Liver (tissue), 9 donors: ENCODE results near the gene ABCC3. TPM values are rescaled to one million over a fixed set of nuclear protein-coding genes. Genes with fewer than 3 reads are reported as not detected.

ENCODE experiments used
- DNase-seq: peaks from one replicate; pipeline ENCODE4 v3.0.0-alpha.2; 2017; ENCODE audit warnings: low spot score
- H3K27ac ChIP-seq, 2 donors: one replicate each; pipeline ENCODE4 v1.7.0; 2013; ENCODE audit warnings: inconsistent platforms in 2 of 2, low read length in 2 of 2, control low read depth in 1 of 2, low read depth in 1 of 2, mild to moderate bottlenecking in 1 of 2
- H3K27me3 ChIP-seq, 4 donors: one replicate each; pipeline versions ENCODE4 v1.6.1 to v1.7.0; 2013; ENCODE audit warnings: low read length in 3 of 4, inconsistent platforms in 1 of 4, mild to moderate bottlenecking in 1 of 4, moderate library complexity in 1 of 4; ENCODE audit not compliant: control insufficient read depth in 4 of 4, insufficient read depth in 4 of 4
- H3K36me3 ChIP-seq, 4 donors: one replicate each; pipeline versions ENCODE4 v1.6.1 to v1.7.0; 2013; ENCODE audit warnings: low read length in 3 of 4, mild to moderate bottlenecking in 3 of 4, low read depth in 1 of 4, moderate library complexity in 1 of 4; ENCODE audit not compliant: control insufficient read depth in 4 of 4, insufficient read depth in 3 of 4
- H3K4me1 ChIP-seq, 4 donors: one replicate each; pipeline versions ENCODE4 v1.6.1 to v1.7.0; 2013; ENCODE audit warnings: low read length in 3 of 4, mild to moderate bottlenecking in 3 of 4, moderate library complexity in 1 of 4; ENCODE audit not compliant: control insufficient read depth in 4 of 4, insufficient read depth in 4 of 4
- H3K4me3 ChIP-seq, 3 donors: one replicate each; pipeline versions ENCODE4 v1.6.1 to v1.7.0; 2013; ENCODE audit warnings: low read length in 3 of 3, control low read depth in 1 of 3, low read depth in 1 of 3, mild to moderate bottlenecking in 1 of 3
- H3K9ac ChIP-seq, 2 donors: one replicate each; pipeline ENCODE4 v1.7.0; 2013; ENCODE audit warnings: low read length in 2 of 2, mild to moderate bottlenecking in 2 of 2, moderate library complexity in 2 of 2, control low read depth in 1 of 2, low read depth in 1 of 2
- H3K9me3 ChIP-seq, 4 donors: one replicate each; pipeline versions ENCODE4 v1.6.1 to v1.7.0; 2013; ENCODE audit warnings: low read length in 3 of 4; ENCODE audit not compliant: control insufficient read depth in 4 of 4
- ATF3 ChIP-seq: IDR thresholded peaks from 2 replicates; pipeline ENCODE4 v1.6.1; 2016; ENCODE audit warnings: antibody characterized with exemption
- CTCF ChIP-seq: fragments of 150-350 bp; IDR thresholded peaks from 2 replicates; pipeline ENCODE4 v1.5.1; 2017; ENCODE audit warnings: improper control_type of control experiment, low read depth, low read length; ENCODE audit not compliant: missing input control
- EGR1 ChIP-seq, 2 donors: IDR thresholded peaks; 2 replicates each; pipeline ENCODE4 v1.6.1; 2016 to 2018; ENCODE audit warnings: antibody characterized with exemption in 2 of 2, low read depth in 2 of 2
- FOXA1 ChIP-seq: IDR thresholded peaks from 2 replicates; pipeline ENCODE4 v1.6.1; 2016; ENCODE audit warnings: antibody characterized with exemption
- FOXA2 ChIP-seq: IDR thresholded peaks from 2 replicates; pipeline ENCODE4 v1.6.1; 2016; ENCODE audit warnings: antibody characterized with exemption
- GABPA ChIP-seq, 2 donors: IDR thresholded peaks in 1 of 2; conservative IDR thresholded peaks in 1 of 2; 2 replicates each; pipeline ENCODE4 v1.6.1; 2016; ENCODE audit warnings: antibody characterized with exemption in 2 of 2, mild to moderate bottlenecking in 1 of 2, moderate library complexity in 1 of 2
- HNF4A ChIP-seq, 2 donors: conservative IDR thresholded peaks; 2 replicates each; pipeline ENCODE4 v1.6.1; 2016; ENCODE audit warnings: antibody characterized with exemption in 2 of 2, mild to moderate bottlenecking in 2 of 2
- HNF4G ChIP-seq: IDR thresholded peaks from 2 replicates; pipeline ENCODE4 v1.6.1; 2016; ENCODE audit warnings: antibody characterized with exemption
- JUND ChIP-seq, 2 donors: IDR thresholded peaks; 2 replicates each; pipeline ENCODE4 v1.6.1; 2016; ENCODE audit warnings: antibody characterized with exemption in 2 of 2
- MAX ChIP-seq: IDR thresholded peaks from 2 replicates; pipeline ENCODE4 v1.6.1; 2016; ENCODE audit warnings: antibody characterized with exemption
- NR2F2 ChIP-seq: IDR thresholded peaks from 2 replicates; pipeline ENCODE4 v1.6.1; 2016; ENCODE audit warnings: antibody characterized with exemption
- RAD21 ChIP-seq, 2 donors: IDR thresholded peaks; 2 replicates each; pipeline ENCODE4 v1.6.1; 2016; ENCODE audit warnings: antibody characterized with exemption in 2 of 2, mild to moderate bottlenecking in 2 of 2
- REST ChIP-seq: IDR thresholded peaks from 2 replicates; pipeline ENCODE4 v1.6.1; 2016; ENCODE audit warnings: antibody characterized with exemption, mild to moderate bottlenecking
- RXRA ChIP-seq, 2 donors: IDR thresholded peaks; 2 replicates each; pipeline ENCODE4 v1.6.1; 2017 to 2018; ENCODE audit warnings: antibody characterized with exemption in 2 of 2, mild to moderate bottlenecking in 1 of 2
- SP1 ChIP-seq: IDR thresholded peaks from 2 replicates; pipeline ENCODE4 v1.6.1; 2018; ENCODE audit warnings: antibody characterized with exemption, mild to moderate bottlenecking
- TAF1 ChIP-seq: conservative IDR thresholded peaks from 2 replicates; pipeline ENCODE4 v1.6.1; 2016; ENCODE audit warnings: antibody characterized with exemption, mild to moderate bottlenecking
- YY1 ChIP-seq: IDR thresholded peaks from 2 replicates; pipeline ENCODE4 v1.6.1; 2016; ENCODE audit warnings: antibody characterized with exemption, mild to moderate bottlenecking
- ZBTB33 ChIP-seq: IDR thresholded peaks from 2 replicates; pipeline ENCODE4 v1.6.1; 2016; ENCODE audit warnings: antibody characterized with exemption
- WGBS: extraction: QIAGEN DNeasy Blood & Tissue Kit; methylation state at CpG from one replicate; pipeline ENCODE4 v1.1.7; 2013; 5-methylcytosine and 5-hydroxymethylcytosine counted together
- polyA plus RNA-seq, 2 donors: library from polyadenylated mRNA; stranded (reverse) in 1 of 2; unstranded in 1 of 2; fragments of 200-250 nt in 1 of 2; fragments of >200 nt in 1 of 2; fragmentation: Nextera tagmentation in 1 of 2; extraction: Ambion mirVana in 1 of 2; gene quantifications; one replicate each; pipeline versions ENCODE4 v1.2.1 to v1.2.3, GENCODE V29; 2013 to 2015
- total RNA-seq, 2 donors: library from RNA; depleted of rRNA; stranded (reverse); fragments of >200 nt; gene quantifications; one replicate each; pipeline ENCODE4 v1.2.3, GENCODE V29; 2014
- donor health status: healthy.
- donor health status: healthy.
- donor health status: healthy.
- donor health status: healthy.
- donor health status: healthy.

ABCC3 gene
- total and polyA plus RNA-seq, 4 donors = 10.5 to 197 (median 80.5) TPM

GRCh38 chr17:50703162-50703561 is 68.5 kb downstream of the ABCC3 start:
- Histone ChIP-seq H3K27ac (no peak overlapping the region), H3K27me3 (no peaks in the 10 kb centered on the region), H3K9me3 (no peaks in the 10 kb centered on the region), H3K4me3 (no peak overlapping the region), H3K4me1 (peaks cover 0 to 17% (median 7%) of the 10 kb centered on the region in 4 donors), H3K36me3 (peaks cover 6 to 20% (median 13%) of the 10 kb centered on the region in 4 donors), H3K9ac (no peak overlapping the region)
- no peak for DNase-seq
- no peak for TF ChIP-seq REST
- TF ChIP-seq RAD21 (IDR thresholded peaks at IDR 0.05) = no peak
- TF ChIP-seq JUND (IDR thresholded peaks at IDR 0.05) = no peak
- TF ChIP-seq TAF1 = no peak
- no peak for TF ChIP-seq SP1
- no peak for TF ChIP-seq MAX
- TF ChIP-seq ATF3 = no peak
- 95% methylated on average over 3 of the region's 3 CpGs for WGBS

- DNase-seq = peak; percentile 89
- peak within 1 kb of the TSS; percentile 73 to 88 (median 86) for H3K4me3 ChIP-seq
- no peaks in the 10 kb centered on the region for H3K27me3 ChIP-seq
- under 1% methylated on average over 74 of the region's 74 CpGs for WGBS
- peaks cover 0 to 27% (median 13%) of the 10 kb centered on the region in 4 donors for H3K4me1 ChIP-seq
- TF ChIP-seq GABPA (IDR thresholded peaks at IDR 0.05 in 1 of 2, conservative IDR thresholded peaks at IDR 0.05 in 1 of 2) = peak; percentile 65 to 83
- TF ChIP-seq EGR1 (IDR thresholded peaks at IDR 0.05; ENCODE audit: low read depth in 2 of 2) = peak in 1 of 2 donors; percentile 17
- TF ChIP-seq NR2F2 = no peak
- TF ChIP-seq ATF3 = peak; percentile 79
- no peak for TF ChIP-seq ZBTB33
- no peak for TF ChIP-seq TAF1
- peak; percentile 5 to 25 for TF ChIP-seq RXRA (IDR thresholded peaks at IDR 0.05)
- TF ChIP-seq FOXA1 = no peak
- TF ChIP-seq YY1 = peak; percentile 83
- TF ChIP-seq RAD21 (IDR thresholded peaks at IDR 0.05) = peak; percentile 11 to 40
- peak; percentile 53 for TF ChIP-seq SP1
- no peak for TF ChIP-seq HNF4G
- peak; percentile 56 for TF ChIP-seq REST
- peak; percentile 68 to 92 for TF ChIP-seq JUND (IDR thresholded peaks at IDR 0.05)
- TF ChIP-seq HNF4A (conservative IDR thresholded peaks at IDR 0.05) = peak in 1 of 2 donors; percentile 6
- no peak for TF ChIP-seq CTCF
- TF ChIP-seq FOXA2 = no peak
- no peak for TF ChIP-seq MAX
- peak within 1 kb of the TSS; percentile 99 for H3K27ac ChIP-seq
- H3K36me3 ChIP-seq = peaks cover 0 to 6% (median 1%) of the 10 kb centered on the region in 4 donors
- no peaks in the 10 kb centered on the region for H3K9me3 ChIP-seq
- H3K9ac ChIP-seq = peak within 1 kb of the TSS; percentile 97
These were observed 72.8 kb downstream of the ABCC3 start, which contains the start of gene ANKRD40 for GRCh38 chr17:50707289-50708049. ANKRD40 (minus strand) TSS chr17:50707914; CDS start chr17:50707654, 260 bp downstream.
